M059J (cell line): Measurements from ENCODE around the gene SMAD6. TPM values are rescaled to one million over a fixed set of nuclear protein-coding genes. Genes with fewer than 3 reads are reported as not detected.

ENCODE experiments used
- DNase-seq: peaks from one replicate; pipeline ENCODE4 v3.0.0-alpha.2; 2012; ENCODE audit warnings: low read depth
- total RNA-seq: library from RNA; depleted of rRNA; stranded (reverse); fragments of >200 nt; shearing (Covaris generic); gene quantifications from 2 replicates; pipeline ENCODE4 v1.2.3, GENCODE V29; 2014

The SMAD6 gene
- total RNA-seq, 1 experiment from 2014 or later, result 12.7 TPM

- DNase-seq, result peak; percentile 60
Observed at GRCh38 chr15:66789029-66790025, 87.3 kb downstream of the SMAD6 start.

GRCh38 chr15:66795851-66796250 lies 93.8 kb downstream of the SMAD6 start:
- no peak for DNase-seq

- no peak for DNase-seq
Observed at GRCh38 chr15:66796343-66796742, 94.3 kb downstream of the SMAD6 start.

- DNase-seq, result no peak
Observed at GRCh38 chr15:66797921-66798320, 95.9 kb downstream of the SMAD6 start.

- peak; percentile 48 for DNase-seq
Observed at GRCh38 chr15:66798426-66799061, 96.5 kb downstream of the SMAD6 start.

GRCh38 chr15:66799242-66799641 lies 97.2 kb downstream of the SMAD6 start:
- DNase-seq, result no peak

- peak; percentile 16 for DNase-seq
Observed at GRCh38 chr15:66800584-66801235, 98.7 kb downstream of the SMAD6 start.

- DNase-seq, result no peak
Observed at GRCh38 chr15:66801266-66801665, 99.2 kb downstream of the SMAD6 start.

- DNase-seq, result peak; percentile 74
Observed at GRCh38 chr15:66802025-66803001, 100.3 kb downstream of the SMAD6 start.

GRCh38 chr15:66803182-66803729 lies 101.2 kb downstream of the SMAD6 start:
- peak; percentile 99 for DNase-seq

- no peak for DNase-seq
Observed at GRCh38 chr15:66803749-66804148, 101.7 kb downstream of the SMAD6 start.

- DNase-seq, result no peak
Observed at GRCh38 chr15:66805202-66805885, 103.3 kb downstream of the SMAD6 start.

- DNase-seq, result no peak
Observed at GRCh38 chr15:66808181-66808824, 106.3 kb downstream of the SMAD6 start.

- DNase-seq, result no peak
Observed at GRCh38 chr15:66809664-66810063, 107.6 kb downstream of the SMAD6 start.

- DNase-seq, result peak; percentile 82
Observed at GRCh38 chr15:66815318-66815717, 113.3 kb downstream of the SMAD6 start.

- no peak for DNase-seq
Observed at GRCh38 chr15:66816201-66816600, 114.2 kb downstream of the SMAD6 start.

GRCh38 chr15:66819084-66819483 lies 117.0 kb downstream of the SMAD6 start:
- DNase-seq, result peak; percentile 57

GRCh38 chr15:66820481-66821176 lies 118.6 kb downstream of the SMAD6 start:
- no peak for DNase-seq

- no peak for DNase-seq
Observed at GRCh38 chr15:66821307-66821706, 119.3 kb downstream of the SMAD6 start.
